Astrocyte (in vitro differentiated cells and primary cell): ENCODE data around the gene CCDC74A.

Experiments used
- EZH2 ChIP-seq: IDR thresholded peaks from 2 replicates; pipeline ENCODE4 v1.6.1; 2012; ENCODE audit warnings: mild to moderate bottlenecking, low read length, inconsistent platforms; ENCODE audit not compliant: insufficient read depth
- TF ChIP-seq, protein P1 (sequence below): IDR thresholded peaks from 2 replicates; pipeline ENCODE4 v1.5.1; 2011; ENCODE audit warnings: low read depth, mild to moderate bottlenecking, inconsistent platforms, low read length, moderate library complexity; ENCODE audit not compliant: insufficient read depth

DNA sequence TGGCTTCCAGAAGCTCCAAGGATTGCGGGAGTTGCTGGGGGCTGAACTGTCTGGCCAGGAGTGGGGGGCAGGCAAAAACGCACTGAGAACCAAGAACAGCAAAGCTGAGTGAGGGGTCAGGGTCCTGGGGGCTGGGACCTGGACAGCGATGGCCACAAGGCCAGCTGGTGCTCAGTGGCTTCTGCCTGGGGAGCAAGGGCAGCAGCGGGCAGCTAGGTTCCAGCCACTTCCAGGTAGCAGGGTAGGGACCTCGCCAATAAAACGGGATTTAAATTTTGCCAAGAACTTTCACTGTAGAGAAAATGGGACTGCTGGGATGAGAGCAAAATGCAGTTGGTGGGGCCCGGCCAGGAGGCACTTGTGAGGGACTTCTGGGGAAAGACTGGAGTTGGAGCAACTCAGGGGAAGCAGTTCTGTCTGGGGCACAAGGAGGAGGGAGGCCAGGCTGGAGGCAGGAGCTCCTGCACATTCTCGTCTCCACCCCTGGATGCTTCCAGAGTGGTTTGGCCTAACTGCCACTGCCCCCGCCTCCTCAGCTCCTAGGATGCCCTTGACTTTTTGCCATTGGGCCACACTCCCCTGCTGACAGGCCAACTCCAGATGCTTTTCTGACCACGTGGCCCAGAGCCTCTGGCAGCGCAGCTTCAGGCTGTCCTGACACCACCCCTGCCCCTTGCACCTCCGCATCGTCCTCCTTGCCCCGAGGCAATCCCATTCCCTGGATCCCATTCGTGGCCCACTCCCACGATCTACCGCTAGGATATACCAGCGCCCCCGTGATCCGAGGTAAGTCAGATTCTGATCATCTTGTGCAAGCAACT lies 5.5 kb upstream of the CCDC74A start:
- TF ChIP-seq, protein P1, sequence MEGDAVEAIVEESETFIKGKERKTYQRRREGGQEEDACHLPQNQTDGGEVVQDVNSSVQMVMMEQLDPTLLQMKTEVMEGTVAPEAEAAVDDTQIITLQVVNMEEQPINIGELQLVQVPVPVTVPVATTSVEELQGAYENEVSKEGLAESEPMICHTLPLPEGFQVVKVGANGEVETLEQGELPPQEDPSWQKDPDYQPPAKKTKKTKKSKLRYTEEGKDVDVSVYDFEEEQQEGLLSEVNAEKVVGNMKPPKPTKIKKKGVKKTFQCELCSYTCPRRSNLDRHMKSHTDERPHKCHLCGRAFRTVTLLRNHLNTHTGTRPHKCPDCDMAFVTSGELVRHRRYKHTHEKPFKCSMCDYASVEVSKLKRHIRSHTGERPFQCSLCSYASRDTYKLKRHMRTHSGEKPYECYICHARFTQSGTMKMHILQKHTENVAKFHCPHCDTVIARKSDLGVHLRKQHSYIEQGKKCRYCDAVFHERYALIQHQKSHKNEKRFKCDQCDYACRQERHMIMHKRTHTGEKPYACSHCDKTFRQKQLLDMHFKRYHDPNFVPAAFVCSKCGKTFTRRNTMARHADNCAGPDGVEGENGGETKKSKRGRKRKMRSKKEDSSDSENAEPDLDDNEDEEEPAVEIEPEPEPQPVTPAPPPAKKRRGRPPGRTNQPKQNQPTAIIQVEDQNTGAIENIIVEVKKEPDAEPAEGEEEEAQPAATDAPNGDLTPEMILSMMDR: no peak
- no peak for TF ChIP-seq EZH2
